ENCODE results near the gene NDUFV3. TPM values are rescaled to one million over a fixed set of nuclear protein-coding genes. Genes with fewer than 3 reads are reported as not detected.

Gene NDUFV3
- total RNA-seq (10 to 100 TPM; 27.4 to 45.1 TPM), polyA plus RNA-seq (10 to 100 TPM; 17.7 to 28.9 TPM)
- long read RNA-seq, donor 1, full-length matches to known transcripts = 24 of 44 reads
- long read RNA-seq, donor 1, partial matches to known transcripts = 20 of 44 reads
- long read RNA-seq, donor 1, other reads (novel, unspliced or antisense) = 0 of 44 reads
- long read RNA-seq, donor 2, full-length matches to known transcripts = 4 of 4 reads
- long read RNA-seq, donor 2, partial matches to known transcripts = 0 of 4 reads
- long read RNA-seq, donor 2, other reads (novel, unspliced or antisense) = 0 of 4 reads
- long read RNA-seq, donor 3, full-length matches to known transcripts = 8 of 17 reads
- long read RNA-seq, donor 3, partial matches to known transcripts = 9 of 17 reads
- long read RNA-seq, donor 3, other reads (novel, unspliced or antisense) = 0 of 17 reads
- long read RNA-seq, donor 4, full-length matches to known transcripts = 6 of 6 reads
- long read RNA-seq, donor 4, partial matches to known transcripts = 0 of 6 reads
- long read RNA-seq, donor 4, other reads (novel, unspliced or antisense) = 0 of 6 reads
- long read RNA-seq, donor 5, full-length matches to known transcripts = 13 of 21 reads
- long read RNA-seq, donor 5, partial matches to known transcripts = 8 of 21 reads
- long read RNA-seq, donor 5, other reads (novel, unspliced or antisense) = 0 of 21 reads

GRCh38 chr21:42892931-42893755 lies at the start of gene NDUFV3:
Gene NDUFV3 (plus strand): TSS chr21:42893309. CDS start chr21:42893334, 25 bp downstream.
- Histone ChIP-seq H3K4me3 (peak within 1 kb of the TSS; percentile 80), H3K9ac (ENCODE audit: insufficient read depth in 1 of 2, low read length in 2 of 2) (peak within 1 kb of the TSS; percentile 90 to 93), H3K9me3 (ENCODE audit: control insufficient read depth in 4 of 4, insufficient read depth in 3 of 4, low read length in 3 of 4) (no peaks in the 10 kb centered on the region), H3K4me1 (ENCODE audit: control insufficient read depth in 5 of 5, insufficient read depth in 5 of 5, low read length in 5 of 5) (peaks cover 0 to 5% (median 2%) of the 10 kb centered on the region in 5 donors), H3K36me3 (ENCODE audit: control insufficient read depth in 4 of 4, insufficient read depth in 4 of 4, low read length in 4 of 4) (peaks cover 4 to 9% (median 5%) of the 10 kb centered on the region in 4 donors), H3K27ac (ENCODE audit: low read depth in 1 of 2, low read length in 1 of 2) (peak within 1 kb of the TSS; percentile 93 to 98), H3K27me3 (ENCODE audit: control insufficient read depth in 3 of 3, insufficient read depth in 3 of 3, low read length in 2 of 3) (no peaks in the 10 kb centered on the region)
- ATAC-seq (ENCODE audit: insufficient read depth, low FRiP score) (peak; percentile 95), DNase-seq (peak; percentile 99 to 100 (median 99))
- no peak for TF ChIP-seq CTCF (IDR thresholded peaks at IDR 0.05; ENCODE audit: control extremely low read depth, extremely low read depth)
- 0 to 1% methylated on average over 66 to 87 of the region's 87 CpGs for WGBS, 2 donors

GRCh38 chr21:42844411-42845113 lies 48.5 kb upstream of the NDUFV3 start:
- no peak overlapping the region for H3K9ac ChIP-seq (ENCODE audit: insufficient read depth in 1 of 2, low read length in 2 of 2)
- no peak for DNase-seq
- peaks cover 0 to 3% (median 0%) of the 10 kb centered on the region in 5 donors for H3K4me1 ChIP-seq (ENCODE audit: control insufficient read depth in 5 of 5, insufficient read depth in 5 of 5, low read length in 5 of 5)
- peaks cover 0 to 64% (median 25%) of the 10 kb centered on the region in 4 donors for H3K36me3 ChIP-seq (ENCODE audit: control insufficient read depth in 4 of 4, insufficient read depth in 4 of 4, low read length in 4 of 4)
- ATAC-seq (ENCODE audit: insufficient read depth, low FRiP score) = peak; percentile 80
- peak overlapping the region in 1 of 2 donors; percentile 37 for H3K27ac ChIP-seq (ENCODE audit: low read depth in 1 of 2, low read length in 1 of 2)
- H3K4me3 ChIP-seq = no peak overlapping the region
- no peaks in the 10 kb centered on the region for H3K27me3 ChIP-seq (ENCODE audit: control insufficient read depth in 3 of 3, insufficient read depth in 3 of 3, low read length in 2 of 3)
- peaks cover 0 to 1% (median 0%) of the 10 kb centered on the region in 4 donors for H3K9me3 ChIP-seq (ENCODE audit: control insufficient read depth in 4 of 4, insufficient read depth in 3 of 4, low read length in 3 of 4)
- no peak for TF ChIP-seq CTCF (IDR thresholded peaks at IDR 0.05; ENCODE audit: control extremely low read depth, extremely low read depth)
- 74 to 87% methylated on average over 22 of the region's 22 CpGs for WGBS, 2 donors

- no peak for TF ChIP-seq CTCF (IDR thresholded peaks at IDR 0.05; ENCODE audit: control extremely low read depth, extremely low read depth)
- Histone ChIP-seq H3K4me3 (no peak overlapping the region), H3K27ac (ENCODE audit: low read depth in 1 of 2, low read length in 1 of 2) (no peak overlapping the region), H3K36me3 (ENCODE audit: control insufficient read depth in 4 of 4, insufficient read depth in 4 of 4, low read length in 4 of 4) (peaks cover 0 to 66% (median 23%) of the 10 kb centered on the region in 4 donors), H3K4me1 (ENCODE audit: control insufficient read depth in 5 of 5, insufficient read depth in 5 of 5, low read length in 5 of 5) (peaks cover 0 to 3% (median 0%) of the 10 kb centered on the region in 5 donors), H3K9me3 (ENCODE audit: control insufficient read depth in 4 of 4, insufficient read depth in 3 of 4, low read length in 3 of 4) (peaks cover 0 to 1% (median 0%) of the 10 kb centered on the region in 4 donors), H3K9ac (ENCODE audit: insufficient read depth in 1 of 2, low read length in 2 of 2) (no peak overlapping the region), H3K27me3 (ENCODE audit: control insufficient read depth in 3 of 3, insufficient read depth in 3 of 3, low read length in 2 of 3) (no peaks in the 10 kb centered on the region)
- ATAC-seq (ENCODE audit: insufficient read depth, low FRiP score) = no peak
- 79 to 86% methylated on average over 21 of the region's 21 CpGs for WGBS, 2 donors
- no peak for DNase-seq
Measured at GRCh38 chr21:42845296-42845965, 47.7 kb upstream of the NDUFV3 start.
